SH-SY5Y (cell line): ENCODE data around the gene CAB39.

Experiments
- GATA2 ChIP-seq: IDR thresholded peaks from 2 replicates; pipeline ENCODE4 v1.6.1; 2011; ENCODE audit warnings: mild to moderate bottlenecking, low read depth, low read length
- GATA3 ChIP-seq: IDR thresholded peaks from 2 replicates; pipeline ENCODE4 v1.6.1; 2011; ENCODE audit warnings: low read depth, mild to moderate bottlenecking, low read length, moderate library complexity

- TF ChIP-seq GATA2 (no peak), GATA3 (no peak)
These were observed 19.2 kb upstream of the CAB39 start for GRCh38 chr2:230693411-230693810.
